ENCODE results near the gene PPP6R1. TPM values are rescaled to one million over a fixed set of nuclear protein-coding genes. Genes with fewer than 3 reads are reported as not detected.
A peak's percentile ranks its signal among the peaks of the same experiment; 100 is the strongest.

PPP6R1 gene
- total RNA-seq, 1 experiment from 2014 or later, result 109 TPM

DNA sequence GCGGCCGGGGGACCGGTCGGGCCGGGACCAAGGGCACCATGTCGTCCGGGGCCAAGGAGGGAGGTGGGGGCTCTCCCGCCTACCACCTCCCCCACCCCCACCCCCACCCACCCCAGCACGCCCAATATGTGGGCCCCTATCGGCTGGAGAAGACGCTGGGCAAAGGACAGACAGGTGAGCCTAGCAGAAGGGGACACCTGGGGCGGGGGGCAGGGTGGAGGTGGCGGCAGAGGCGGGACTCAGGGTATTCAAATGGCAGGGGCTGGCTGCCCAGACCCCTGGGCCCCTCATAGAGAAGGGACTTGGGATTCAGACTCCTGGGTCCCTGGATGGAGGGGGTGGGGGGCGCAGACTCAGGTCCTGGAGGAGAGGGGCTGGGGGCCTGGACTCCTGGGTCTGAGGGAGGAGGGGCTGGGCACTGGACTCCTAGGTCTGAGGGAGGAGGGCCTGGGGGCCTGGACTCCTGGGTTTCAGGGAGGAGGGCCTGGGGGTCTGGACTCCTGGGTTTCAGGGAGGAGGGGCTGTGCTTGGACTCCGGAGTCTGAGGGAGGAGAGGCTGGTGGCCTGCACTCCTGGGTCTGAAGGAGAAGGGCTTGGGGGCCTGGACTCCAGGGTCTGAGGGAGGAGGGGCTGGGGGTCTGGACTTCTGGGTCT lies 25.7 kb upstream of the PPP6R1 start:
- no peak for DNase-seq (ENCODE audit: low spot score)
- in situ Hi-C loops (cut with HindIII; ENCODE audit: low sequenced_read_pairs), result no loop called here

DNA sequence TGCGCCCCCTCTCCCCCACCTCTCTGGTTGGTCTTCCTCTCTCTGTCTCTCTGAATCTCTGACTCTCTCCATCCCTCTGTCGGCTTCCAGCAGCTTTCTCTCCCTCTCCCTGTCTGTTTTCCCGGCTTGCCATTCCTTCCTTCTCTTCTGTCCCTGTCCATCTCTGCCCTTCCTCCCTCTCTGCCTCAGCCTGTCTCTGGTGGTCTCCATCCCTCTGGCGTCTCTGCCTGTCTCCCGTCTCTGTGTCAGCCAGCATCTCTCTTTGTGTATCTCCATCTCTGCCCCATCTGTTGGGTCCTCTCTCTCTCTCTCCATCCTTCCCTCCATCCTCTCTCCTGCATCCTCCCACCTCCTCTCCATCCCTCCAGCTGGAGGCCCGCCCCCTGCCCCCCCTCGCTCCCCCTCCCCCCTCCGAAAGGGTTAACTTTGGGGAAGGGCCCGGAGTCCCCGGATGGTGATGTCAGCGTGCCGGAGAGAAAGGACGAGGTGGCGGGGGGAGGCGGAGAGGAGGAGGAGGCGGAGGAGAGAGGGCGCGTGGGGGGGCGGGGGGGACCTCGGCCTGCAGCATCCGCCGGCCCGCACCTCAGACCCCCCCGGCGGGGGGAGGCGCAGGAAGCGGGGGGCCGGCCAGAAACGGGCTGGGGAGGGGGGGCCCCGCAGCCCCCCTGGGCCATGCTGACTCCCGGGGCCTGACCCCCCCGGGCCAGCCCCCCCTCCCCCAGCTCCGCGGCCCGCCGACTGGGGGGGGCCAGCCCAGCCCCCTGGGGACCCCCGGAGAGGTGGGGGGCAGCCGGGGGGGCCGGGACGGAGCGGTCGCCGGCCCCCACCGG lies 24.9 kb upstream of the PPP6R1 start, which contains the start of gene BRSK1:
BRSK1 (plus strand) TSS at position 450 of the 830 bp plus-strand sequence. CDS start 446 bp downstream, outside the sequence.
- in situ Hi-C loops (cut with HindIII; ENCODE audit: low sequenced_read_pairs), result no loop called here
- DNase-seq (ENCODE audit: low spot score), result peak; percentile 85

DNA sequence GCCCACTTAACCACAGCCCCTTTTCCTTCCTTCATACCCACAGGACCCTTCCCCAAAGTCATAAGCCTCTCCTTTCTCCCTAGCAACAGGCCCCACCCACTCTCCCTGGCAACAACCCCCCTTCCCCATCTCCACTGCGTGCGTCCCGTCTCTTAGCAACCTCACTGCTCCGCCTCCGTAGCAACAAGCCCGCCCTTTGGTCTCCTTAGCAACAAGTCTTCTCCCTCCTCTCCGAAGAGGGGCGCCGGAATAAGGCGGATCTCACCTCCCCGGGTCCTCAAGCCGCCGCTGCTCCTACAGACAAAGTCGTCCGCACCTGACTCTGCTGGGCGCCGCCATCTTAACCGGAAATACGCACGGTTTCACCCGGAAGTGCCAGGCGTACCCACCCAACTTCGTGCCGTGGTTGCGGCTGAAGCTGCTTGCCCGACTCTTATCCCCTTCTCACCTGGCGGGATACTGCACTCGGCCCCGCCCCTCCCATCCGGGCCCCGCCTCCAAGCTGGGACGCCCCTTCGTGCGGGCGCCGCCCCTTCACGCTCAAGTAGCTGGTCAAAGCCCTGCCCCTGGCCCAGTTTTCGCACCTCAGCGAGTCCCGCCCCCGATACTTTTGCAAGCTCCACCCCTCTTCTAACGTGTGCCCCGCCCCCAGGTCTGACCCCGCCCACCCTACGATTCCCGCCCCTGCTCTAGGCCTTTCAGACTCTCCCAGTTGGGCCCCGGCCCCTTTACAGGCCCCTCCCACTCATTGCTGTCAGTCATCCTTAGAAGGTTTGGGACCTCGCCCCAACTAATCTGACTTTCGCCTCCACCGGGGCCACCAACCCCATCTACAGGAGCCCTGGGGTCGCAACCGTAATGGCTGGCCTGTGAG lies 21.2 kb upstream of the PPP6R1 start, which contains the start of gene HSPBP1:
HSPBP1 (minus strand) TSS at position 341 of the 874 bp plus-strand sequence. CDS start 502 bp downstream, outside the sequence.
- in situ Hi-C loops (cut with HindIII; ENCODE audit: low sequenced_read_pairs), result no loop called here
- DNase-seq (ENCODE audit: low spot score), result peak; percentile 94

DNA sequence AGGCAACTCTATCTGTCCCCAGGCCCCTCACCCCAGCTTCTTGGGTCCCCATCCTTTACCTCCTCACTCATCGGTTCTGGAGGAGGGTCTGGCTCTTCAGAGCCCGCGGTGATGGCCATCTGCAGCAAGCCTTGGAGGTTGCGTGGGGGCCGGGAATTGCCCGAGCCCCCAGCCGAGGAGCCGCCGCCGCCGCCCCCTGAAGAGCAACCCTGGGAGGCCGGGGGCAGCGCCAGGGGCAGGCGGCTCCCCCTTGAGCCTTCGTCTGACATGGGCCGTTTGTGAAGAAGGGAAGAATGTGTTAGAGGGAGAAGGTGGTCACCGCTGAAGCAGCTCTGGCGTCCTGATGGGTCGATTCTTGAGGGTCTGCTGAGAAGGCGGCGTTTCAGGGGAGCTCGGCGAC lies 20.5 kb upstream of the PPP6R1 start:
- in situ Hi-C loops (cut with HindIII; ENCODE audit: low sequenced_read_pairs), result no loop called here
- no peak for DNase-seq (ENCODE audit: low spot score)

DNA sequence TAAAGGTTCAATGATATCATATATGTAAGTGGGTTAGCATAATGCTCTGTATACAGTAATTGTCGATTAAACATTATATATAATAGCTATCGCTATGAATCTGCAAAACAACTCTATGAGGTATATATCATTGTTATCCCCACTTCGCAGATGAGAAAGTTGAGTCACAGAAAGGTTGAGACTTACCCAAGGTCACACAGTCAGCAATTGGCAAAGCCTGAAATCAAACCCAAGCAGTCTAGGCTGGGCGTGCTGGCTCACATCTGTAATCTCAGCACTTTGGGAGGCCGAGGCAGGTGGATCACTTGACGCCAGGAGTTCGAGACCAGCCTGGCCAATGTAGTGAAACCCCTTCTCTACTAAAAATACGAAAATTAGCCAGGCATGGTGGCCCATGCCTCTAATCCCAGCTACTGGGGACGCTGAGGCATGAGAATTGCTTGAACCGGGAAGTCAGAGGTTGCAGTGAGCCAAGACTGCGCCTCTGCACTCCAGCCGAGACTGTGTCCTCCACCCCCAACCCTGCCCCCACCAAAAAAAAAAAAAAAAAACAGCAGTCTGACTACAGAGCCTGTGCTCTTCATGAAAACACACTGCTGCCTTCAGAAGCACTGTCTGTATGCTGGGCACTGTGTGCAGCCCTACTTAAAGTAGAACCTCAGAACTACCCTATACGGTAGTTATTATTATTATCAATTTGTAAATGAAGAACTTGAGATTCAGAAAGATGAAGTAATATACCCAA lies 19.7 kb upstream of the PPP6R1 start:
- in situ Hi-C loops (cut with HindIII; ENCODE audit: low sequenced_read_pairs), result no loop called here
- DNase-seq (ENCODE audit: low spot score), result no peak

DNA sequence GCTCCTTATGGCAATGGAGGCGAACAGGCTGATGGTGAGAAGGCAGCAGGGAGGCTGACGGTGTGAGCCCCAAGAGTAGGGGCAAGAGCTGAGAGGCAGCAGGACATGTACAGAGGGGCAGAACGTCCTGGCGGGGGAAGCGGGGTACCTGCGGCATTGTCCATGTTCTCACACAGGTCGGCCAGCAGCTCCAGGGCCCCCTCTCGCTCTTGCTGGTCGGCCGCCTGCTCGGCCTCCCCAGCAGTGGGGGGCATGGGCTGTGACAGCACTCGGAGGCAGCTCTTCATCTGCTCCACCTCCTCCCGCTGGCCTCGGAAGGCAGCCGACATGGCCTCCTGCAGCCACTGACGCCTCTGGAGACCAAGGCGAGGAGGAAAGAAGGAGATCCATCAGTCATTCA lies 18.7 kb upstream of the PPP6R1 start:
- in situ Hi-C loops (cut with HindIII; ENCODE audit: low sequenced_read_pairs), result no loop called here
- DNase-seq (ENCODE audit: low spot score), result no peak

GRCh38 chr19:55276720-55277430 lies 18.1 kb upstream of the PPP6R1 start:
- in situ Hi-C loops (cut with HindIII; ENCODE audit: low sequenced_read_pairs), result no loop called here
- DNase-seq (ENCODE audit: low spot score), result no peak

DNA sequence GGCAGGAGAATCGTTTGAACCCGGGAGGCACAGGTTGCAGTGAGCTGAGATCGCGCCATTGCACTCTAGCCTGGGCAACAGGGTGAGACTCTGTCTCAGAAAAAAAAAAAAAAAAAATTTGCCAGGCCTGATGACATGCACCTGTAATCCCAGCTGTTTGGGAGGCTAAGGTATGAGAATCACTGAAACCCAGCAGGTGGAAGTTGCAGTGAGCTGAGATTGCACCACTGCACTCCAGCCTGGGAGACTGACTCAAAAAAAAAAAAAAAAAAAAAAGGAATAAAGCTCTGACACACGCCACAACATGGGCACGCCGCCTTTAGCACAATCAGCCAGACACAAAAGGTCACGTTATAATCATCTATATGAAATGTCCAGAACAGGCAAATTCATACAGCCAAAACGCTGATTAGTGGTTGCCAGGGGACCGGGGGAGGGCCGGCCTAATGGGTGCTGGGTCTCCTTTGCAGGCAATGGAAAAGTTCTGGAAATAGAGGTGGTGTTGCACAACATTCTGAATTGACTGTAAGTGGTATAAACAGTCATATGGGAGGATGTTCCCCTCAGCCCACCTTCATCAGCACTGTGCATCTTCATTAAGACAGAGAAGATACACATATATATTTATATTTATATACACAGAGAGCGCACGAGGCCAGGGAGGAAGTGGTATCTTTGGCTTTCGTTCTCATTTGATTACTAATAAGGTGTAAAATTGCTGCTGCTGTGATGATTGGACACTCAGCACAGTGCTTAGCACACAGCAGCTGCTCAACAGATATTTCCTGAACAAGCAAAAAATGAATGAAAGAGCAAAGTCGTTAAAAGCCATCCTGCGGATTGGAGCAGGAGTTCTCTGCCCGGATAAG lies 17.3 kb upstream of the PPP6R1 start:
- in situ Hi-C loops (cut with HindIII; ENCODE audit: low sequenced_read_pairs), result no loop called here
- DNase-seq (ENCODE audit: low spot score), result no peak

DNA sequence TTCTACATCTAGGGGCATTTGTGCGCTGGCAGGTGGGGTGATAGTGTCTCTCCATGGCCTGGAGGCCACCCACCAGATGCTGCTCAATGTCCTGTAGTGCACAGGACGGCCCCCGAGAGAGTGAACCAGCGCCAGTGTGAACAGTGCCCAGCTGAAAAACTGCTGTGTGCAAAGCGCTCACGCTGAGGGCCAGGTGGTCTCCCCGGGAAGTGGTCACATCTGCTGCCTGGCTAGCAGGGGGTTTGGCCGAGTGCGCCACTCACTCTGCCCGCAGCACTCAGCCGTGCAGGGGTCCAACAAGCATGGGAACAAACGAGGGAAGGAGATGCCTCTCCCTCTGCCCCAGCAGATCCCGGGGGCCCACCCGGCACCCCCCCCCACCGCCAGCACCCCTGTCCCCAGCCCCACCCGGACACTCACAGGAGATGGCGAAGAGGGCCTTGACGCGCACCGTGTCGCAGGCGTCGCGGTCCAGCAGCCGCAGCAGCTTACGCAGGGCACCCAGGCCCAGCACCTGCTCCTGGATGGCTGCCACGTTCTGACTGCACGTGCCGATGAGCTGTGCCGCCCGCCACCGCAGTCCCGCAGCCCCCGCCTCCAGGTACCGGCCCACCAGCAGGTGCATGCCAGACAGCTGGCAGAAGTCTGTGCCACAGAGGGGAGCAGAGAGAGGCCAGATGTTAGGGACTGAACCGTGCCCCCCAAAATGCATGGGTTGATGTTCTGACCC lies 15.3 kb upstream of the PPP6R1 start:
- in situ Hi-C loops (cut with HindIII; ENCODE audit: low sequenced_read_pairs), result no loop called here
- no peak for DNase-seq (ENCODE audit: low spot score)

DNA sequence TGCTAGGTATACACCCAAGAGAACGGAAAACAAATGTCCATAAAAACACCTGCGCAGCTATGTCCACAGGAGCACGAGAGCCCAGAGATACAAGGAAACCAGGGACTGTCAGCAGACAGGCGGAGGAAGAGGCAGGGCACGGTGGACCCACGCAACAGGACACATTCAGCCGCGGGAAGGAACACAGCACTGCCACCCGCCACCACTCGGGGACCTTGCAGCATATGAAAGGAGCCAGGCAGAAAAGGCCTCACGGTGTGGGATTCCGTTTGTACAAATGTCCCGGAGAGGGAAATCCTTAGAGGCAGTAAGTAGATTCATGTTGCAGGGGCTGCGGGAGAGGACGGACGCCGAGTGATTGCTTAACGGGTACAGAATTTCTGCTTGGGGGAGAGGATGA lies 13.3 kb upstream of the PPP6R1 start:
- in situ Hi-C loops (cut with HindIII; ENCODE audit: low sequenced_read_pairs), result no loop called here
- DNase-seq (ENCODE audit: low spot score), result no peak

DNA sequence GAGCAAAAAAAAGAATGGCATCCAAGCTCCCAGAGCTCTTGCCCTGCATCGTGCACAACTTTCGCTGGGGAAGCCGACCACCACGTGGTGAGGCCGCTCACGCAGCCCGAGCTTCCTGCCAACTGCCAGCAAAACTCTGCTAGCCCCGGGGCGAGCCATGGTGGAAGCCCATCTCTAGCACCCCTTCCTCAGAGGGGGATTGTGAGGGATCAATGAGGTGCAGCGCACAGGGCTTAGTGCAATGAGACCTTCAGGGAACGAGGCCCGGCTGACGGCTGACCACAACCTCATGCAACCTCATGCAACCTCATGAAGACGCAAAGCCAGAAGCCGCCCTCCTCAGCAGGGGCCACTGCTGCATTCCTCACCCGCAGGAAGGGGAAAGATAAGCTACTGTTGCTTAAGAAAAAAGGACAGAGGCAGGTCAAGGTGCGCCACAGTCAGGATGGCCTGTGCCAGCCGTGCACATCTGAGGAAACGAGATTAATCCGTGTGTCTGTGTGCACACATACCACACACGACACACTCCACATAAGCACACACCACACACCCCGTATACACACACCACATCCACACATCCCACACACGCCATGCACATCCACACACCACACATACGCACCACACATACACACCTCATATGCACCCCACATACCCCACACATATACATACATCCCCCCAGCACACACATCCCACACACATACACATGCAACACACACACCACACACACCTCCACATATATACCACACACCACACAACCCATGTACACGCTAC lies 11.5 kb upstream of the PPP6R1 start:
- DNase-seq (ENCODE audit: low spot score), result no peak
- in situ Hi-C loops (cut with HindIII; ENCODE audit: low sequenced_read_pairs), result no loop called here

DNA sequence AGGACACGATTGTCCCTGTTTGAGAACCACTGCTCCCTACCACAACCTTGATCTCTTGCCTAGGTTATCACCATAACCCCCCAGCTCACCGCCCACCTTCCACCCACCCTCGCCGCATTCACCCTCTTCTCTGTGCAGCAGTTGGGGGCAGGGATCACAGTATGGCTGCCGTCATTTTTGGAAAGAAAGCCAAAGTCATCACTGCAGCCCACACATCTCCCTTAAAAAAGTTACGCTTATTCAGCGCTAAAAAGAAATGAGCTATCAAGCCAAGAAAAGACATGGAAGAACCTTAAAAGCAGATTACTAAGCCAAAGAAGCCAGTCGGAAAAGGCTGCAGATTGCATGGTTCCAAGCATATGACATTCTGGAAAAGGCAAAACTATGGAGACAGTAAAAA lies 10.5 kb upstream of the PPP6R1 start:
- in situ Hi-C loops (cut with HindIII; ENCODE audit: low sequenced_read_pairs), result no loop called here
- no peak for DNase-seq (ENCODE audit: low spot score)

- in situ Hi-C loops (cut with HindIII; ENCODE audit: low sequenced_read_pairs), result no loop called here
Observed at GRCh38 chr19:55266840-55267239, 8.0 kb upstream of the PPP6R1 start.

GRCh38 chr19:55266404-55266803 lies 7.6 kb upstream of the PPP6R1 start:
- DNase-seq (ENCODE audit: low spot score), result no peak
- in situ Hi-C loops (cut with HindIII; ENCODE audit: low sequenced_read_pairs), result no loop called here

More at GRCh38 chr19:55266840-55267239, 8.0 kb upstream of the PPP6R1 start:
- no peak for DNase-seq (ENCODE audit: low spot score)

DNA sequence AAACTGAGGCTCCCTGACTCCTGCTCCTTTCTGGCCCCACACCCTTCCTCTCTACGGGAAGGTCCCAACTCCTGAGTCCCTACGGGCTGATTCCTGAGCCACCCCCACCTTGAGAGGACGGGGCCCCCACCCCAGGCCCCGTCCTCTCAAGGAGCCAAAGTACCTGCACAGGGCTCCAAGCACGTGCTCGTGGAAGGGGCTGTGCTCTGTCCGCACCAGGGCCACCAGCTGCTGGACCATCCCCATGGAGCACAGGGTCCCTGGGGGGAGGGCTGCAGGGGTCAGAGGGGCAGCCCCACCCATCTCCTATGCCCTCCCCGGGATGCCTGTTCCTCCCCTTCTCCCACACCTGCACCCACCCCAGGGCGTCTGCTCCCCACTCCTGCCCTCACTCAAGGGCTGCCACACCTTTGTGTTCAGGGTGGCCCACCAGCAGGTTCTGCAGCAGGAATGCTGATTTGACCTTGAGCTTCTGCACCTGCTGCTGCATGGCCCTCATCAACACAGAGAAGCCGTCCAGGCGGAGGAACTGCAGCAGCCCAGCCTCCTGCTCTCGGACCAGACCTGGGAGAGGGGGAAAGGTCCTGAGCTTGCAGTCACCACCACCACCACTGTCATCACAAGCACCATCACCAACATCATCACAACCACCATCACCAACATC lies 7.0 kb upstream of the PPP6R1 start:
- DNase-seq (ENCODE audit: low spot score), result no peak
- in situ Hi-C loops (cut with HindIII; ENCODE audit: low sequenced_read_pairs), result no loop called here

DNA sequence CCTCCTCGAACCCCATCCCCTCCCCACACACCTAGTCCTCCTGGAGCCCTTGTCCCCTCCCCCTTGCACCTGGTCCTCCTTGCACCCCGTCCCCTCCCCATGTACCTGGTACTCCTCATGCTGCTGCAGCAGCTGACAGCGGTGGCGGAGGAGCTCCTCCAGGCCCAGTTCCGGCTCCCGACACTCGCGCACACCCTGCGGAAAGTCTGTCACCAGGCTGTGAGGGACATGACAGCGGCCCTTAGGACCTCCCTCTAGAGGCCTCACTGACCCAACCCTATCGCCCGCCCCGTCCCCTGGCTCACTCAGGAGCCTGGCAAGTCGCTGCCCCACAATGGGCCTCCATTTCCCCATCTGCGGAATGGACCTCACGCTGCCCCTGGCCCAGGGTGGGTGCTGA lies 6.4 kb upstream of the PPP6R1 start:
- in situ Hi-C loops (cut with HindIII; ENCODE audit: low sequenced_read_pairs), result no loop called here
- no peak for DNase-seq (ENCODE audit: low spot score)
